ENCODE data around the gene TNIK.

DNA sequence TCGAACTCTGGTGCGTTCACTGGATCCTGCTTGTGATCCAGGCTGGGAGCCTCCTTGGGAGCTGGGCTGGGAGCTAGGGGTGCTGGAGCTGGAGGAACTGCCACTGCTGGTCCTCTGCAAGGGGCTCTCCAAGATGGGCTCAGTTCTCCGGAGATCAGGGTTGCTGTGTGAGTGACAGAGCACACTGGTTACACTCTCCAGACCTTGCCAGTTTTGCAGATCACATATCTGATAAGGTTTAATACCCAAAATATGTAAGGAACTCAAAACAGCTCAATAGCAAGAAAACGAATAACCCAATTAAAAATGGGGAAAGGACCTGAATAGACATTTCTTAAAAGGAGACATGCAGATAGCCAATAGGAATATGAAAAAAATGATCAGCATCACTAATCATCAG lies 349.5 kb downstream of the TNIK start:
- TF ChIP-seq, protein P1, sequence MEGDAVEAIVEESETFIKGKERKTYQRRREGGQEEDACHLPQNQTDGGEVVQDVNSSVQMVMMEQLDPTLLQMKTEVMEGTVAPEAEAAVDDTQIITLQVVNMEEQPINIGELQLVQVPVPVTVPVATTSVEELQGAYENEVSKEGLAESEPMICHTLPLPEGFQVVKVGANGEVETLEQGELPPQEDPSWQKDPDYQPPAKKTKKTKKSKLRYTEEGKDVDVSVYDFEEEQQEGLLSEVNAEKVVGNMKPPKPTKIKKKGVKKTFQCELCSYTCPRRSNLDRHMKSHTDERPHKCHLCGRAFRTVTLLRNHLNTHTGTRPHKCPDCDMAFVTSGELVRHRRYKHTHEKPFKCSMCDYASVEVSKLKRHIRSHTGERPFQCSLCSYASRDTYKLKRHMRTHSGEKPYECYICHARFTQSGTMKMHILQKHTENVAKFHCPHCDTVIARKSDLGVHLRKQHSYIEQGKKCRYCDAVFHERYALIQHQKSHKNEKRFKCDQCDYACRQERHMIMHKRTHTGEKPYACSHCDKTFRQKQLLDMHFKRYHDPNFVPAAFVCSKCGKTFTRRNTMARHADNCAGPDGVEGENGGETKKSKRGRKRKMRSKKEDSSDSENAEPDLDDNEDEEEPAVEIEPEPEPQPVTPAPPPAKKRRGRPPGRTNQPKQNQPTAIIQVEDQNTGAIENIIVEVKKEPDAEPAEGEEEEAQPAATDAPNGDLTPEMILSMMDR (IDR thresholded peaks at IDR 0.05), result no peak
- no peak for TF ChIP-seq POLR2A (IDR thresholded peaks at IDR 0.05)

All from prostate gland (tissue), 2 donors.